ENCODE data around the gene CASTOR2. TPM values are rescaled to one million over a fixed set of nuclear protein-coding genes. Genes with fewer than 3 reads are reported as not detected.
"Not testable (repeated sequence)": the region's sequence is repeated elsewhere in the genome, so short reads cannot be mapped to it uniquely, and the experiment has no call there.

Gene CASTOR2
- total and polyA plus RNA-seq, 4 donors, result 0.76 to 6.8 (median 4.1) TPM

GRCh38 chr7:74972377-74972776 lies 7.9 kb downstream of the CASTOR2 start:
- H3K9ac ChIP-seq (ENCODE audit: insufficient read depth in 1 of 2, low read length in 2 of 2); DNase-seq; H3K27ac ChIP-seq (ENCODE audit: low read depth in 1 of 2, low read length in 1 of 2); H3K4me3 ChIP-seq; H3K36me3 ChIP-seq (ENCODE audit: control insufficient read depth in 4 of 4, insufficient read depth in 4 of 4, low read length in 4 of 4); H3K9me3 ChIP-seq (ENCODE audit: control insufficient read depth in 4 of 4, insufficient read depth in 3 of 4, low read length in 3 of 4); H3K4me1 ChIP-seq (ENCODE audit: control insufficient read depth in 5 of 5, insufficient read depth in 5 of 5, low read length in 5 of 5); H3K27me3 ChIP-seq (ENCODE audit: control insufficient read depth in 3 of 3, insufficient read depth in 3 of 3, low read length in 2 of 3); ATAC-seq (ENCODE audit: insufficient read depth, low FRiP score): not testable (repeated sequence)
- 78 to 80% methylated on average over 5 to 6 of the region's 7 CpGs for WGBS, 2 donors

GRCh38 chr7:74975959-74976358 lies 11.5 kb downstream of the CASTOR2 start:
- not testable (repeated sequence) for H3K27me3 ChIP-seq (ENCODE audit: control insufficient read depth in 3 of 3, insufficient read depth in 3 of 3, low read length in 2 of 3); H3K27ac ChIP-seq (ENCODE audit: low read depth in 1 of 2, low read length in 1 of 2); H3K4me1 ChIP-seq (ENCODE audit: control insufficient read depth in 5 of 5, insufficient read depth in 5 of 5, low read length in 5 of 5); ATAC-seq (ENCODE audit: insufficient read depth, low FRiP score); H3K9me3 ChIP-seq (ENCODE audit: control insufficient read depth in 4 of 4, insufficient read depth in 3 of 4, low read length in 3 of 4); H3K36me3 ChIP-seq (ENCODE audit: control insufficient read depth in 4 of 4, insufficient read depth in 4 of 4, low read length in 4 of 4); H3K4me3 ChIP-seq; DNase-seq; H3K9ac ChIP-seq (ENCODE audit: insufficient read depth in 1 of 2, low read length in 2 of 2)
- 81 to 85% methylated on average over 2 to 3 of the region's 7 CpGs for WGBS, 2 donors

- DNase-seq; H3K36me3 ChIP-seq (ENCODE audit: control insufficient read depth in 4 of 4, insufficient read depth in 4 of 4, low read length in 4 of 4); H3K9ac ChIP-seq (ENCODE audit: insufficient read depth in 1 of 2, low read length in 2 of 2); H3K27me3 ChIP-seq (ENCODE audit: control insufficient read depth in 3 of 3, insufficient read depth in 3 of 3, low read length in 2 of 3); H3K4me3 ChIP-seq; H3K9me3 ChIP-seq (ENCODE audit: control insufficient read depth in 4 of 4, insufficient read depth in 3 of 4, low read length in 3 of 4); H3K4me1 ChIP-seq (ENCODE audit: control insufficient read depth in 5 of 5, insufficient read depth in 5 of 5, low read length in 5 of 5); ATAC-seq (ENCODE audit: insufficient read depth, low FRiP score); H3K27ac ChIP-seq (ENCODE audit: low read depth in 1 of 2, low read length in 1 of 2): not testable (repeated sequence)
- WGBS, 2 donors, result 93 to 100% methylated on average over 4 to 6 of the region's 9 CpGs
Observed at GRCh38 chr7:74977523-74977922, 13.0 kb downstream of the CASTOR2 start.

- not testable (repeated sequence) for DNase-seq; H3K4me3 ChIP-seq; H3K27me3 ChIP-seq (ENCODE audit: control insufficient read depth in 3 of 3, insufficient read depth in 3 of 3, low read length in 2 of 3); ATAC-seq (ENCODE audit: insufficient read depth, low FRiP score); H3K4me1 ChIP-seq (ENCODE audit: control insufficient read depth in 5 of 5, insufficient read depth in 5 of 5, low read length in 5 of 5); H3K9ac ChIP-seq (ENCODE audit: insufficient read depth in 1 of 2, low read length in 2 of 2); H3K27ac ChIP-seq (ENCODE audit: low read depth in 1 of 2, low read length in 1 of 2); H3K36me3 ChIP-seq (ENCODE audit: control insufficient read depth in 4 of 4, insufficient read depth in 4 of 4, low read length in 4 of 4); H3K9me3 ChIP-seq (ENCODE audit: control insufficient read depth in 4 of 4, insufficient read depth in 3 of 4, low read length in 3 of 4)
- WGBS, 2 donors, result 93 to 95% methylated on average over 9 of the region's 9 CpGs
Observed at GRCh38 chr7:74988436-74988835, 23.9 kb downstream of the CASTOR2 start.

GRCh38 chr7:74993121-74993520 lies 28.6 kb downstream of the CASTOR2 start:
- H3K4me1 ChIP-seq (ENCODE audit: control insufficient read depth in 5 of 5, insufficient read depth in 5 of 5, low read length in 5 of 5), result peaks cover 0 to 5% (median 2%) of the 10 kb centered on the region in 5 donors
- H3K27ac ChIP-seq (ENCODE audit: low read depth in 1 of 2, low read length in 1 of 2), result no peak overlapping the region
- ATAC-seq (ENCODE audit: insufficient read depth, low FRiP score) (no peak), DNase-seq (no peak)
- no peak for TF ChIP-seq CTCF (IDR thresholded peaks at IDR 0.05; ENCODE audit: control extremely low read depth, extremely low read depth)
- WGBS, 2 donors, result 93 to 96% methylated on average over 4 of the region's 4 CpGs
- no peaks in the 10 kb centered on the region for H3K36me3 ChIP-seq (ENCODE audit: control insufficient read depth in 4 of 4, insufficient read depth in 4 of 4, low read length in 4 of 4)
- H3K4me3 ChIP-seq, result no peak overlapping the region
- H3K9ac ChIP-seq (ENCODE audit: insufficient read depth in 1 of 2, low read length in 2 of 2), result no peak overlapping the region
- H3K9me3 ChIP-seq (ENCODE audit: control insufficient read depth in 4 of 4, insufficient read depth in 3 of 4, low read length in 3 of 4), result no peaks in the 10 kb centered on the region
- H3K27me3 ChIP-seq (ENCODE audit: control insufficient read depth in 3 of 3, insufficient read depth in 3 of 3, low read length in 2 of 3), result no peaks in the 10 kb centered on the region

- H3K27ac ChIP-seq (ENCODE audit: low read depth in 1 of 2, low read length in 1 of 2); ATAC-seq (ENCODE audit: insufficient read depth, low FRiP score); DNase-seq; H3K9ac ChIP-seq (ENCODE audit: insufficient read depth in 1 of 2, low read length in 2 of 2); H3K36me3 ChIP-seq (ENCODE audit: control insufficient read depth in 4 of 4, insufficient read depth in 4 of 4, low read length in 4 of 4); H3K4me3 ChIP-seq; H3K4me1 ChIP-seq (ENCODE audit: control insufficient read depth in 5 of 5, insufficient read depth in 5 of 5, low read length in 5 of 5); H3K9me3 ChIP-seq (ENCODE audit: control insufficient read depth in 4 of 4, insufficient read depth in 3 of 4, low read length in 3 of 4); H3K27me3 ChIP-seq (ENCODE audit: control insufficient read depth in 3 of 3, insufficient read depth in 3 of 3, low read length in 2 of 3): not testable (repeated sequence)
- WGBS, 2 donors, result 90 to 92% methylated on average over 17 of the region's 17 CpGs
Observed at GRCh38 chr7:74994869-74995543, 30.5 kb downstream of the CASTOR2 start.

- not testable (repeated sequence) for ATAC-seq (ENCODE audit: insufficient read depth, low FRiP score); H3K27ac ChIP-seq (ENCODE audit: low read depth in 1 of 2, low read length in 1 of 2)
- WGBS, 2 donors, result 84 to 88% methylated on average over 5 of the region's 5 CpGs
Observed at GRCh38 chr7:74996361-74996760, 31.9 kb downstream of the CASTOR2 start.

More at GRCh38 chr7:74996361-74996760, 31.9 kb downstream of the CASTOR2 start:
- not testable (repeated sequence) for H3K27me3 ChIP-seq (ENCODE audit: control insufficient read depth in 3 of 3, insufficient read depth in 3 of 3, low read length in 2 of 3); H3K9ac ChIP-seq (ENCODE audit: insufficient read depth in 1 of 2, low read length in 2 of 2); H3K4me1 ChIP-seq (ENCODE audit: control insufficient read depth in 5 of 5, insufficient read depth in 5 of 5, low read length in 5 of 5); H3K36me3 ChIP-seq (ENCODE audit: control insufficient read depth in 4 of 4, insufficient read depth in 4 of 4, low read length in 4 of 4); H3K9me3 ChIP-seq (ENCODE audit: control insufficient read depth in 4 of 4, insufficient read depth in 3 of 4, low read length in 3 of 4); H3K4me3 ChIP-seq
- peak in 2 of 3 donors; percentile 6 to 24 for DNase-seq
